ENCODE measurements around the gene BCL11B.

DNA sequence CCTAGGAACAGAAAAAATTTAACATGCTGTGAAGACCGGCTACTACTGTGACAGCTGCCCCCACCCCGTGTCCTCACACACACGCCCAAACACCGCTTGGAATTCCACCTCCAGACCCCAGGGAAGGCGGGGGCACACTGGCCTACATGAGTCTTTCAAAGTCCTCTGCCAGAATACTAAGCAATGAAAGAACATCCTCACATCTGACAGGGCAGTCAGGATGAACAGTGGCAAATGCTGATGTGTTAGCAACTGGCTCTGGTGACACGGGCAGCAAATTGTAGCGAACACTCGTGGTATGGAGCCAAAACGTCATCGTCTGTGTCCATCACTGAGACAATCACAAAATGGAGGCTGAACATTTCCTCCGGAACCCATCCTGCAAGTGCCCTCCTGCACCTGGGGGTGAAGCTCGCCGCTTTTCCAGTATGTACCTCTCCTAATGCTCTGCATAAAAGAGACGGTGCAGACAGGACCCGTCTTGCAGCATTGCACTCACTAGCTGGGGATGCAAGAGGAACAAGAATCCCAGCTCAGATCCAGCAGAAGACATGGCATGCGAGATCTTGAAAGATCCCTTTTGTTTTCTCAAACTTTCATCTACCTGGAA, 94.8 kb downstream of the BCL11B start:
- TF ChIP-seq, protein P1, sequence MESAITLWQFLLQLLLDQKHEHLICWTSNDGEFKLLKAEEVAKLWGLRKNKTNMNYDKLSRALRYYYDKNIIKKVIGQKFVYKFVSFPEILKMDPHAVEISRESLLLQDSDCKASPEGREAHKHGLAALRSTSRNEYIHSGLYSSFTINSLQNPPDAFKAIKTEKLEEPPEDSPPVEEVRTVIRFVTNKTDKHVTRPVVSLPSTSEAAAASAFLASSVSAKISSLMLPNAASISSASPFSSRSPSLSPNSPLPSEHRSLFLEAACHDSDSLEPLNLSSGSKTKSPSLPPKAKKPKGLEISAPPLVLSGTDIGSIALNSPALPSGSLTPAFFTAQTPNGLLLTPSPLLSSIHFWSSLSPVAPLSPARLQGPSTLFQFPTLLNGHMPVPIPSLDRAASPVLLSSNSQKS (CRISPR knock-in tag; IDR thresholded peaks at IDR 0.05) = no peak
- TF ChIP-seq SP1 (CRISPR knock-in tag; IDR thresholded peaks at IDR 0.05) = no peak
- TF ChIP-seq, protein P2, sequence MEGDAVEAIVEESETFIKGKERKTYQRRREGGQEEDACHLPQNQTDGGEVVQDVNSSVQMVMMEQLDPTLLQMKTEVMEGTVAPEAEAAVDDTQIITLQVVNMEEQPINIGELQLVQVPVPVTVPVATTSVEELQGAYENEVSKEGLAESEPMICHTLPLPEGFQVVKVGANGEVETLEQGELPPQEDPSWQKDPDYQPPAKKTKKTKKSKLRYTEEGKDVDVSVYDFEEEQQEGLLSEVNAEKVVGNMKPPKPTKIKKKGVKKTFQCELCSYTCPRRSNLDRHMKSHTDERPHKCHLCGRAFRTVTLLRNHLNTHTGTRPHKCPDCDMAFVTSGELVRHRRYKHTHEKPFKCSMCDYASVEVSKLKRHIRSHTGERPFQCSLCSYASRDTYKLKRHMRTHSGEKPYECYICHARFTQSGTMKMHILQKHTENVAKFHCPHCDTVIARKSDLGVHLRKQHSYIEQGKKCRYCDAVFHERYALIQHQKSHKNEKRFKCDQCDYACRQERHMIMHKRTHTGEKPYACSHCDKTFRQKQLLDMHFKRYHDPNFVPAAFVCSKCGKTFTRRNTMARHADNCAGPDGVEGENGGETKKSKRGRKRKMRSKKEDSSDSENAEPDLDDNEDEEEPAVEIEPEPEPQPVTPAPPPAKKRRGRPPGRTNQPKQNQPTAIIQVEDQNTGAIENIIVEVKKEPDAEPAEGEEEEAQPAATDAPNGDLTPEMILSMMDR (IDR thresholded peaks at IDR 0.05 in 2 of 3, conservative IDR thresholded peaks at IDR 0.05 in 1 of 3; ENCODE audit: insufficient read depth in 2 of 3, low read depth in 1 of 3, low read length in 3 of 3) = no peak
- TF ChIP-seq EWSR1 (IDR thresholded peaks at IDR 0.05; ENCODE audit: borderline replicate concordance, low read depth, partially characterized antibody) = no peak
- no peak for TF ChIP-seq SIN3B (IDR thresholded peaks at IDR 0.05; ENCODE audit: low read depth)
- no peak for TF ChIP-seq SAFB2 (IDR thresholded peaks at IDR 0.05; ENCODE audit: borderline replicate concordance, low read depth, low read length, severe bottlenecking)
- TF ChIP-seq ZFP36 (IDR thresholded peaks at IDR 0.05; ENCODE audit: low read depth, low read length, partially characterized antibody) = no peak
- no peak for TF ChIP-seq POLR2AphosphoS5 (IDR thresholded peaks at IDR 0.05; ENCODE audit: control insufficient read depth, insufficient read depth, low read depth, low read length)
- no peak for TF ChIP-seq RBBP5 (IDR thresholded peaks at IDR 0.05; ENCODE audit: borderline replicate concordance, insufficient read depth, low read length, poor library complexity, severe bottlenecking)
- no peak for TF ChIP-seq POLR2AphosphoS2 (IDR thresholded peaks at IDR 0.05; ENCODE audit: low read length)
